ENCODE data around the gene PDLIM4. TPM values are rescaled to one million over a fixed set of nuclear protein-coding genes. Genes with fewer than 3 reads are reported as not detected.

PDLIM4 gene
- total RNA-seq, 1 experiment from 2014 or later, result 7.6 TPM

- no peak overlapping the region for H3K4me3 Mint-ChIP-seq
- Histone ChIP-seq H3K56ac (ENCODE audit: insufficient read length, low read depth, low read length) (no peak overlapping the region), H3K18ac (ENCODE audit: insufficient read length, low read depth, low read length) (no peak overlapping the region), H2BK15ac (ENCODE audit: low read depth, low read length) (no peak overlapping the region), H3K4me1 (ENCODE audit: insufficient read depth, low read length) (peaks cover 4% of the 10 kb centered on the region; the same call in 1 of the 2 replicates), H3K4me2 (ENCODE audit: insufficient read depth, insufficient read length, low read length) (no peak overlapping the region), H3T11ph (ENCODE audit: low read length) (no peak overlapping the region), H4K91ac (ENCODE audit: insufficient read length, low read depth, low read length) (no peak overlapping the region), H4K20me1 (ENCODE audit: control insufficient read depth, insufficient read depth, insufficient read length) (no peaks in the 10 kb centered on the region), H3K79me2 (ENCODE audit: insufficient read depth, low read length) (no peaks in the 10 kb centered on the region), H3K4ac (ENCODE audit: low read depth, low read length) (no peak overlapping the region), H2BK120ac (ENCODE audit: low read depth, low read length, poor library complexity, severe bottlenecking) (no peak overlapping the region), H3K79me1 (ENCODE audit: insufficient read depth, low read depth, low read length, poor library complexity, severe bottlenecking) (no peaks in the 10 kb centered on the region), H2BK20ac (ENCODE audit: low read depth, low read length, poor library complexity, severe bottlenecking) (no peak overlapping the region), H3K27ac (ENCODE audit: insufficient read length, low read depth, low read length) (no peak overlapping the region), H2AFZ (ENCODE audit: low read length) (no peak overlapping the region), H3K23me2 (ENCODE audit: insufficient read length, low read depth, low read length, poor library complexity, severe bottlenecking) (no peaks in the 10 kb centered on the region), H2BK5ac (ENCODE audit: insufficient read length, low read length) (no peak overlapping the region), H3K9me3 (ENCODE audit: control insufficient read depth, low read depth, low read length) (no peaks in the 10 kb centered on the region), H3K14ac (ENCODE audit: insufficient read depth, low read length) (no peak overlapping the region; the same call in 1 of the 2 replicates), H4K5ac (ENCODE audit: insufficient read length, low read depth, low read length) (no peak overlapping the region), H2BK12ac (ENCODE audit: insufficient read length, low read depth, low read length) (no peak overlapping the region), H3K9ac (ENCODE audit: extremely low read depth, insufficient read length, low read length) (no peak overlapping the region), H3K23ac (ENCODE audit: insufficient read length, low read depth, low read length) (no peak overlapping the region), H3K27me3 (ENCODE audit: insufficient read depth, low read length) (no peaks in the 10 kb centered on the region), H4K8ac (replicated peaks; ENCODE audit: insufficient read length, low read depth, low read length) (no peak overlapping the region), H2AK5ac (ENCODE audit: insufficient read length, low read length) (no peak overlapping the region)
- no peaks in the 10 kb centered on the region for H3K36me3 Mint-ChIP-seq (ENCODE audit: insufficient read depth in 1 of 3, low read depth in 3 of 3)
- peaks cover 9% of the 10 kb centered on the region in 2 experiments for H3K4me1 Mint-ChIP-seq
- TF ChIP-seq CTCF (conservative IDR thresholded peaks at IDR 0.05), result no peak
- no peaks in the 10 kb centered on the region for H3K9me3 Mint-ChIP-seq
- DNase-seq, result peak; percentile 26
- peak overlapping the region in 1 of 3 experiments; percentile 42; a peak in 1 of 7 replicates for H3K27ac Mint-ChIP-seq
- peaks cover 10% of the 10 kb centered on the region for H3K27me3 Mint-ChIP-seq (ENCODE audit: low read depth)
- WGBS (ENCODE audit: extremely low coverage, insufficient read length, low lambda C conversion rate), result no CpG with 5 or more reads among the region's 10 CpGs
Measured at GRCh38 chr5:132251220-132251725, 6.2 kb upstream of the PDLIM4 start.

All from H9 (cell line).